GM21737 (cell line): ENCODE measurements around the gene LGI1.

Experiments
- ATAC-seq: cut with Tn5 transposase; IDR thresholded peaks from one replicate; pipeline ENCODE4 v1.9.1; 2021; ENCODE audit warnings: mild to moderate bottlenecking, moderate library complexity; ENCODE audit not compliant: unreplicated experiment

LGI1 gene

GRCh38 chr10:93754761-93755160, 3.0 kb upstream of the LGI1 start:
- ATAC-seq, result no peak

DNA sequence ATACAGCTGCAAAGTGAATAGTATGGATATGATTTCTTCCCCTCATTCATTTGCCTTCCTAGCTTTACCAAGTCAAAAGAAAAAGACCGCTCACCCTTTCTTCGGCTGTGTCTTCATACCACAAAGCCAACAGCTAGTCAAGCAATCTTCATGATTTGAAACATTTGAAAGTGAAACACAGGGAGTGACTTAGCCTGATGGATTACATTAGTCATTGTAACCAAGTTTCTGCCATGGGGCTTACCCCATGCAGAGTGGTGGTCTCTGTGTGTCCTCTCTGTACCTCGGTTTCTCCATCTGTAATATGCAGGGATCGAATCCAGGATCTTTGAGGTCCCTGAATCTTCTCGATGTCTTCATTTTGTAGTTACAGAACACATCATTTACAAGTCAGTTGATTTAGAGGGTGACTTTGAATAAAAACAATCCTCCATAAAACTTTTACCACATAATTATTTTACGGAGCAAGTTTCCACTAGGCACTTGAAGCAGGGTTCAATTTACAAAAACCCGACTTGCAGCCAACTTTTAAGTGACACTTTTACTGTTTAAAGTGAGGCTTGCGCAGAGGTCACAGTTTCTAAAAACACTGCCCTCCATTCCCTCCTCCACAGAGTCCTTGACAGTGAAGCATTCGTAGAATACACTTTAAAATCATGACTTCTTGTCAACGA, 2.2 kb upstream of the LGI1 start:
- no peak for ATAC-seq

DNA sequence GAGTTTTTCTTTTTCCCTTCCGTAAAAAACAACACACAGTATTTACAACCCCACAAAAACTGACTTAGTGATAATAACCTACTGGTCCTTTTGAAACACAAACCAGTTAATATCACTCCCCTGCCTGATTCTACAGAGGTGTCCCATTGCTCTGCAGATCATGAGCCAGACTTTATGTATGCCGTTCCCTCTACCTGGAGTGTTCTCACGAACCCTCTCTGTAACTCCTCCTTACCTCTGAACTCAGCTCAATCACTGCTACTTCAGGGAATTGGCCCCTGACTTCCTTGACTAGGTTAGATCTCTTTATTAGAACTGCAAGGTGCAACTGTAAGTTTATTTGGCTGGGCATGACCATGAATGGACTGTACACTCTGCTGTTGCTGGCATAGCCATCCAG, 1.6 kb upstream of the LGI1 start:
- ATAC-seq, result no peak

- ATAC-seq, result no peak
These were observed 600 bp upstream of the LGI1 start for GRCh38 chr10:93757136-93757535.

GRCh38 chr10:93758508-93758885, 761 bp downstream of the LGI1 start:
- no peak for ATAC-seq

GRCh38 chr10:93758891-93759410, 1.2 kb downstream of the LGI1 start:
- no peak for ATAC-seq

DNA sequence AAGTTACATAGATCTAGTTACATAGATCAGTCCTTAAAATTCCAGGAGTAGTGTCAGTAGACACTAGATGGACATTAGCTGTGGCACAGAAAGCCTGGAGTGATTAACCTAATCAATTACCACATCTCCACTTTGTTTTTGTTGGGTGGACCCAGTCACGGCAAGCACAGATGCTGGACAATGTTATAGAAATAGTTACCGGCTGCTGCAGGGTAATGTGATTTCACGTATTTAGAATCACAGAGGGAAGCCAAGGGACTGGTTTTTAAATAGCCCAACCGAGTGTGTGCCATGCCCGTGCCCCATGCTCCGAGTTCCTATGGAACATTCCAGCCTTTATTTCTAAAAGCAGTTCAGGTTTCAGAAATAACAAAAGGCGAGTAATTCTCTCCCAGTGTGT, 2.8 kb downstream of the LGI1 start:
- no peak for ATAC-seq

- no peak for ATAC-seq
These were observed 5.2 kb downstream of the LGI1 start for GRCh38 chr10:93762979-93763391.

DNA sequence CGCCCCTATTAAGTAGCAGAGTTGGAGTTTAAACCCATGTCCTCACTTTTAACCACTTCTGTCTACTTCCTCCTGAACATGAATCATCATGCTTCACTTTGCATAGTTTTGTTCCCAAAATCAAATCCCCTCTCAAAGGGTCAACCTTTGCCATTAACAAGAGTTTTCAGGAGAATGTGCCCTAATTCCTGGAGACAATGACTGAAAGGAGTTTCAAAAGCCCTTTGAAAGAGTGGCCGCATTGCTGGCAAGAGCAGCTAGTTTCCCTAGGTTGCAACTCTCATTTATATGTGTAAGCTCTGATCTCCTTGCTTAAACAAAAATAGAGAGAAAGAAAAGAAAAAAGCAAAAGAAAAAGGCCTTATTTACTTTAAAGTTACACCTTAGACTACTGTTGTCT, 9.2 kb downstream of the LGI1 start:
- no peak for ATAC-seq

DNA sequence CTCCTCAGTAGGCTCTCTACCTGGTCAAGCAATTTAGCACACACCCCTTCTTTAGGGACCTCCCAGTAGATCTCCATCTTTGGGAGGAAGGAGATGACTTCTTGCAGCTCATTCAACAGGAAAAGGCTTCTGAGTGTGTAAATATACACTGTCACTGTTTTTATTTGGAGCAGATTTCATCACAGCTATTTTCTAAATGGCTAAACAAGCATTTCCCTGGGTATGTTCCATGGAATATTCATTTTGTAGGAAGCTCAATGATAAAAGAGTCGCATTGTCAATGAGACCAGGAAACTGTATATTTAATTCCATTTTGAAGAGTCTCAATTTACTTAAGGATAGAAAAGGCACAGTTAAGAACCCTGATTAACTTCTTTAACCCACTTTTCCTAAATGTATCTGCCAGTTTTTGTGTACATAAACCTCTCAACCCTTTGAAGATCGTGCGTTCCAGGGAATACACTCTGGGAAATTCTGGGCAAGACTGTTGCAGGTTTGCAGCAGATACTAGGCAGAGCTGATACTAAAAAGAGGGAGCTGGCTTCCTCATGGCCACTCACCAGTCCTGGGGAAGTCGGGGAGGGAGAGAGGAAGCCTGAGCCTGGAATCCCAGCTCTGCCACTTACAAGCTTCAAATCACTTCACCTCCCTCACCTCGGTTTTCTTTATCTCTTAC, 10.1 kb downstream of the LGI1 start:
- no peak for ATAC-seq

GRCh38 chr10:93768892-93769291, 11.2 kb downstream of the LGI1 start:
- ATAC-seq, result no peak

- ATAC-seq, result no peak
These were observed 13.6 kb downstream of the LGI1 start for GRCh38 chr10:93771354-93771753.

GRCh38 chr10:93773120-93773519, 15.4 kb downstream of the LGI1 start:
- ATAC-seq, result no peak

- no peak for ATAC-seq
These were observed 16.0 kb downstream of the LGI1 start for GRCh38 chr10:93773705-93774104.

DNA sequence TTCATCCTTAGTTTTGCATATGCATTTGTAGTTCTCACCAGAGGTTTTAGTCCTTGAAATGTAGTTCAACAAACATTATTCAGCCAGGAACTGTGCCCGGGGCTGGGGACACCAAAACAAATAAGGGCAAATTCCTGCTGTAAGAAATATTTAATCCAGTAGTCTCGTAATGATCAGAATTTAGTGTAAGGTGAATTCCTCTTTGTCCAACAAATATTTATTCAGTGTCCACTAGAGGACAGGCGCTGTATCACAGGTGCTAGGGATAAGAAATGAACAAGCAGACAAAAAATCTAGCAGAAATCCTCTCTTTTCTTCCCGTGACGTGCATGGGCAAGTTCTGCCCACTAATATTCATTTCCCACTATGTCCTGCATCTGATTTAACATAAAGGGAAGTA, 17.6 kb downstream of the LGI1 start:
- ATAC-seq, result no peak

DNA sequence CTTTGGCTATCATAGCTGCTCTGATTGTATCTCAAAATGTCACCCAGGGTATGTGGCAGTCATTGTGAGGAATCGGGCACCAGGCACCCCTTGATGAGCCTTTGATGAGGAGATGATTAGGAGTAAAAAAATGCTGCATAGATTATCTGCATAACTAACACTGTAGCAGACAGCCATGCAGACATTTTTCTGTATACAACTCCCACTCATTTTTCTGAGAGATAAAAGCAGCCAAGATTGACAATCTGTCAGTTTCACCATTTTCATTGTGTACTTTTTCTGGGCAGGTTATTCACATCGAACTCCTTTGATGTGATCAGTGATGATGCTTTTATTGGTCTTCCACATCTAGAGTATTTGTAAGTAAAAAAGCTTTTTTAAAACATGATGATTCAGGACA, 19.4 kb downstream of the LGI1 start:
- no peak for ATAC-seq

- ATAC-seq, result no peak
These were observed 26.3 kb downstream of the LGI1 start for GRCh38 chr10:93784059-93784458.

- no peak for ATAC-seq
These were observed 30.9 kb downstream of the LGI1 start for GRCh38 chr10:93788413-93789208.

DNA sequence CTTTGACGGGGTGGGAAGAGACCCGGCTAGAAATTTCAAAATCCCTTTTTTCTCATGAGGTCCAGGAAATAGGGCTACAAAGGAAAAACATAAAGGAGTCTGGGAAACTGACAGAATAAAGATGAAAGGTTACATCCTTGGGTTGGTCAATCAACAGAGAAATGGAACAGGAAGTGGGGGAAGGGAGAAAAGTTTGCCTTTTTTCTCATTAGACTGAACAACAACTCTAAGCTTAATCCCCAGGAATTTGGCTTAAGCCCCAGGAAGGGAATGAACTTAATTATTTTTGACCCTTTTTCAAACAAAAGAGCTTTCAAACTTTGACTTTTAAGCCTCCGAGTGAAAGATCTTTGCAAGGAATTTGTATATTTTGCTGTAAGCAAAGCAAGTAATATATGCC, 32.7 kb downstream of the LGI1 start:
- no peak for ATAC-seq

- no peak for ATAC-seq
These were observed 38.4 kb downstream of the LGI1 start for GRCh38 chr10:93796167-93796566.

GRCh38 chr10:93797825-93798224, 40.1 kb downstream of the LGI1 start:
- ATAC-seq, result no peak
